GM23338 (cell line): ENCODE results near the gene SCAMP1.

ENCODE experiments used
- CREB1 ChIP-seq: fragments of 250-450 bp; sonication (Bioruptor Pico); IDR thresholded peaks from 2 replicates; pipeline ENCODE4 v1.5.0; 2020; ENCODE audit warnings: low read depth, mild to moderate bottlenecking, moderate library complexity
- EZH2 ChIP-seq: fragments of 200-600 bp; sonication (generic); IDR thresholded peaks from one replicate; pipeline ENCODE4 v1.8.0; 2017; ENCODE audit warnings: antibody characterized with exemption, mild to moderate bottlenecking, low read depth; ENCODE audit not compliant: unreplicated experiment
- TF ChIP-seq, protein P1 (sequence below): IDR thresholded peaks from one replicate; pipeline ENCODE4 v1.6.1; 2018; ENCODE audit warnings: antibody characterized with exemption; ENCODE audit not compliant: unreplicated experiment
- TF ChIP-seq, protein P2 (sequence below), 2 experiments: fragments of 200-600 bp in 1 of 2; sonication (generic) in 1 of 2; conservative IDR thresholded peaks; 2 replicates each; pipeline versions ENCODE4 v1.5.1 to v1.6.1; 2016 to 2017; ENCODE audit warnings: antibody characterized with exemption in 2 of 2, low read depth in 2 of 2, mild to moderate bottlenecking in 2 of 2, moderate library complexity in 1 of 2
- TF ChIP-seq, protein P3 (sequence below): IDR thresholded peaks from 2 replicates; pipeline ENCODE4 v1.6.1; 2016; ENCODE audit warnings: antibody characterized with exemption

DNA sequence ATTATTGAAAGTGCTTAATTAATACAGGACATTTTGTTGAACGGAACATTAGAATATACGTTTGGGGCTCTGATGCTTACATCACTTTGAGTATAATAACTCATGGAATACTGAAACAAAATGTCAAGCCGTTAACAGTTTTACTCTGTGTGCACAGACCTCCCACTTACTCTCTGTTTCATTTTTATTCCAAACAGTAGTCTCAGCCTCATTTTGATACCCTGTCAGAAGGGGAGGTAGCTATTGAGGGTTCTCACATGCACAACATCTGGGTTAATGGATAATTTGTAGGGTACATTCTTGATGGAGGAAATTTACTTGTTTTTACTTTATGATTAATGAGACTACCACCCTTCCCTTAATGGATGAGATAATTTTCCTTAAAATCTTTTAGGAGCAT, 59.0 kb downstream of the SCAMP1 start:
- no peak for TF ChIP-seq EZH2
- TF ChIP-seq, protein P1, sequence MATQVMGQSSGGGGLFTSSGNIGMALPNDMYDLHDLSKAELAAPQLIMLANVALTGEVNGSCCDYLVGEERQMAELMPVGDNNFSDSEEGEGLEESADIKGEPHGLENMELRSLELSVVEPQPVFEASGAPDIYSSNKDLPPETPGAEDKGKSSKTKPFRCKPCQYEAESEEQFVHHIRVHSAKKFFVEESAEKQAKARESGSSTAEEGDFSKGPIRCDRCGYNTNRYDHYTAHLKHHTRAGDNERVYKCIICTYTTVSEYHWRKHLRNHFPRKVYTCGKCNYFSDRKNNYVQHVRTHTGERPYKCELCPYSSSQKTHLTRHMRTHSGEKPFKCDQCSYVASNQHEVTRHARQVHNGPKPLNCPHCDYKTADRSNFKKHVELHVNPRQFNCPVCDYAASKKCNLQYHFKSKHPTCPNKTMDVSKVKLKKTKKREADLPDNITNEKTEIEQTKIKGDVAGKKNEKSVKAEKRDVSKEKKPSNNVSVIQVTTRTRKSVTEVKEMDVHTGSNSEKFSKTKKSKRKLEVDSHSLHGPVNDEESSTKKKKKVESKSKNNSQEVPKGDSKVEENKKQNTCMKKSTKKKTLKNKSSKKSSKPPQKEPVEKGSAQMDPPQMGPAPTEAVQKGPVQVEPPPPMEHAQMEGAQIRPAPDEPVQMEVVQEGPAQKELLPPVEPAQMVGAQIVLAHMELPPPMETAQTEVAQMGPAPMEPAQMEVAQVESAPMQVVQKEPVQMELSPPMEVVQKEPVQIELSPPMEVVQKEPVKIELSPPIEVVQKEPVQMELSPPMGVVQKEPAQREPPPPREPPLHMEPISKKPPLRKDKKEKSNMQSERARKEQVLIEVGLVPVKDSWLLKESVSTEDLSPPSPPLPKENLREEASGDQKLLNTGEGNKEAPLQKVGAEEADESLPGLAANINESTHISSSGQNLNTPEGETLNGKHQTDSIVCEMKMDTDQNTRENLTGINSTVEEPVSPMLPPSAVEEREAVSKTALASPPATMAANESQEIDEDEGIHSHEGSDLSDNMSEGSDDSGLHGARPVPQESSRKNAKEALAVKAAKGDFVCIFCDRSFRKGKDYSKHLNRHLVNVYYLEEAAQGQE, result no peak
- TF ChIP-seq, protein P2, sequence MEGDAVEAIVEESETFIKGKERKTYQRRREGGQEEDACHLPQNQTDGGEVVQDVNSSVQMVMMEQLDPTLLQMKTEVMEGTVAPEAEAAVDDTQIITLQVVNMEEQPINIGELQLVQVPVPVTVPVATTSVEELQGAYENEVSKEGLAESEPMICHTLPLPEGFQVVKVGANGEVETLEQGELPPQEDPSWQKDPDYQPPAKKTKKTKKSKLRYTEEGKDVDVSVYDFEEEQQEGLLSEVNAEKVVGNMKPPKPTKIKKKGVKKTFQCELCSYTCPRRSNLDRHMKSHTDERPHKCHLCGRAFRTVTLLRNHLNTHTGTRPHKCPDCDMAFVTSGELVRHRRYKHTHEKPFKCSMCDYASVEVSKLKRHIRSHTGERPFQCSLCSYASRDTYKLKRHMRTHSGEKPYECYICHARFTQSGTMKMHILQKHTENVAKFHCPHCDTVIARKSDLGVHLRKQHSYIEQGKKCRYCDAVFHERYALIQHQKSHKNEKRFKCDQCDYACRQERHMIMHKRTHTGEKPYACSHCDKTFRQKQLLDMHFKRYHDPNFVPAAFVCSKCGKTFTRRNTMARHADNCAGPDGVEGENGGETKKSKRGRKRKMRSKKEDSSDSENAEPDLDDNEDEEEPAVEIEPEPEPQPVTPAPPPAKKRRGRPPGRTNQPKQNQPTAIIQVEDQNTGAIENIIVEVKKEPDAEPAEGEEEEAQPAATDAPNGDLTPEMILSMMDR (conservative IDR thresholded peaks at IDR 0.05; ENCODE audit: low read depth in 2 of 2), result no peak
- TF ChIP-seq, protein P3, sequence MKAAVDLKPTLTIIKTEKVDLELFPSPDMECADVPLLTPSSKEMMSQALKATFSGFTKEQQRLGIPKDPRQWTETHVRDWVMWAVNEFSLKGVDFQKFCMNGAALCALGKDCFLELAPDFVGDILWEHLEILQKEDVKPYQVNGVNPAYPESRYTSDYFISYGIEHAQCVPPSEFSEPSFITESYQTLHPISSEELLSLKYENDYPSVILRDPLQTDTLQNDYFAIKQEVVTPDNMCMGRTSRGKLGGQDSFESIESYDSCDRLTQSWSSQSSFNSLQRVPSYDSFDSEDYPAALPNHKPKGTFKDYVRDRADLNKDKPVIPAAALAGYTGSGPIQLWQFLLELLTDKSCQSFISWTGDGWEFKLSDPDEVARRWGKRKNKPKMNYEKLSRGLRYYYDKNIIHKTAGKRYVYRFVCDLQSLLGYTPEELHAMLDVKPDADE, result no peak
- TF ChIP-seq CREB1 (CRISPR knock-in tag), result no peak
